KOPT-K1 (cell line): ENCODE results near the gene CALM1.

Experiments used
- H3K27ac ChIP-seq: fragments of 200-600 bp; sonication (generic); 2 replicates; pipeline ENCODE4 v1.5.1; 2016; ENCODE audit warnings: antibody characterized with exemption, mild to moderate bottlenecking, low read depth, low read length; ENCODE audit not compliant: poor library complexity, severe bottlenecking
- H3K36me3 ChIP-seq: fragments of 200-600 bp; sonication (generic); 2 replicates; pipeline ENCODE4 v1.5.1; 2017; ENCODE audit warnings: antibody characterized with exemption, mild to moderate bottlenecking, low read length, moderate library complexity; ENCODE audit not compliant: insufficient read depth
- H3K9me3 ChIP-seq: fragments of 200-600 bp; sonication (generic); 2 replicates; pipeline ENCODE4 v1.5.1; 2017; ENCODE audit warnings: antibody characterized with exemption, low read length, mild to moderate bottlenecking; ENCODE audit not compliant: insufficient read depth, poor library complexity, severe bottlenecking

The CALM1 gene

DNA sequence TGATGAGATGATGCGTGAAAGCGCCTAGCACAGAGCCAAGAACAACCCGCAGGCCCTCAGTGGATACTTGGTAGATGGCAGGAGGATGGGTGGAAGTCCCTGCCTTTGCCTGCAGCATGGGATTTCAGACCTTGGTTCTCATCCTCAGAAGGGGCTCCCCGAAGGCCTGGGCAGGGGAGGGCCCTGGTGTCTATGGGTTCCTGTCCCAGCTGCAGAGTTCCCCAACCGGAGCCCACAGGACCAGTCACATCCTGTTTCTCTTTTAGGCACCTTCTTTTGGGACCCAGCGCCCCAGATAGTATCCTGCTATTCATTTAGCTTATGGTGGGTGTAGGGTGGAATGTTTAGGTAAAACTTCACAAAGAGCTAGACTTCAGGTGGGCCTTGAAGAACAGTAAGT is 55.5 kb downstream of the CALM1 start:
- Histone ChIP-seq H3K9me3 (peaks cover 14% of the 10 kb centered on the region), H3K36me3 (no peaks in the 10 kb centered on the region), H3K27ac (no peak overlapping the region)

DNA sequence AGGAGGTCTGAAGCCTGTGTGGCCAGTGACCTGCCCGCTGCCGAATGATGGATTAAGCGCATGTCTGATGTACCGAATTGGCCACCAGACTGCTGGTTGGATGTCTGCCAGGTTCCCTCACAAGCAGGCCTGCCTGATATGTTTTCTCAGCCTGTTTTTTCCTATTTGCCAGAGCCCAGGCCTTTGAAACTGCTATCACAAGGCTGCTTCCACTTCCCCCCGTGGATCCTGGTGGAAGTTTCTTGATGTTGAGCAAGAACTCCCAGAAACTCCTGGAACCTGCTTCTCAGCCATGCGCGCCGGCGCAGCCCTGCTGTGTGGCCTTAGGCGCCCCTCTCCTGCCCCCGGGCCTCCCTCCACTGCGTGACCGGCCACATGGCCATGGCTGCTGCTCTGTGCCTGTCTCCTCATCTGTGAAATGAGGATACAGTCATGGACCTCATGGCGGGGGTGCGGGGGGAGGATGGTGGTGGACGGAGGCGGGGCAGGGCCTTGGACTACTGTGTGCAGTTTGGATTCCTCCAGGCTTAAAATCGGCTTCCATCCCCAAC is 56.6 kb downstream of the CALM1 start:
- H3K27ac ChIP-seq = no peak overlapping the region
- H3K9me3 ChIP-seq = peaks cover 2% of the 10 kb centered on the region
- H3K36me3 ChIP-seq = no peaks in the 10 kb centered on the region

DNA sequence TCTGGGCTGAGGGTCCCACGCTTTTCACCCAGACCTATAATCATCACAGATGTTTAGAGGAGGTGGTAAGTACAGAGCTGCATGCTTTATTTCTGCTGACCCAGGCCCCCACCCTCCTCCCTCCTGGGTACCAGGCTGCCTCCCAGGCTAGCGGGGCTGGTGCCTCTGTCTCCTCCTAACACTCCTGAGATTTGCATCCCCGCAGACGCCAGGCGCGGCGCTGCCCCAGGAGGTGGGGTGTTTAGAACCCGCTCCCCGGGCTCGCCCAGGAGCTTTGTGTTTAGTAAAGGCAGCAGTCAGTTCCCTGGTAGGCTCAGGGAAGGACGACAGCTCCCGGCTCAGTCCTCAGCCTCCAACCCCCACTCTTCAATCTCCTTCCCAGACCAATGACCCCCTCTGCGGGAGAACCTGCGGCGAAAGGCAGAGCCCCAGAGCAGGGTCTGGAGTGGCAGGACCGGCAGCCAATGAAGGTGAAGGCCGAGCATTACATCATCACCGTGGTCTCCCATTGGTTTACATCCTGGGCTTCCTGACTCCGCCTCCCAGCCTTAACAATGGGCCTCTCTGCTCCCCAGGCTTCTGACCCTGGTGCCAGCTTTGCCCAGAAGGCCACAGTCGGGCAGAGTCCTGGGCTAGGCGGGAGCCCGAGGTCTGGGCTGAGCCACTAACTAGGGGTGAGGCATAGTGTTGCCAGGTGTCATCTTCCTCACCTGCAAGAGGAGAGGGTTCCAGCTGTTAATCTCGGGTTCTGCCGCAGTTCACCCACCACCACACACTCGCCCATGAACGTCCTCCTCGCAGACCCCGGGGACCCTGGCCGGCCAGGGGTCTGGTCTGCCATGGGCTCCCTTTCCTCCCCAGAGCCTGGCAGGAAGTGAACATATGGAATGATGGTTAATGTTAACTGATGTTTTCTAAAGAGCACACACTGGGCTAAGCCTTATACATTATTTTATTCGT is 57.5 kb downstream of the CALM1 start:
- no peak overlapping the region for H3K27ac ChIP-seq
- H3K36me3 ChIP-seq = no peaks in the 10 kb centered on the region
- no peaks in the 10 kb centered on the region for H3K9me3 ChIP-seq

DNA sequence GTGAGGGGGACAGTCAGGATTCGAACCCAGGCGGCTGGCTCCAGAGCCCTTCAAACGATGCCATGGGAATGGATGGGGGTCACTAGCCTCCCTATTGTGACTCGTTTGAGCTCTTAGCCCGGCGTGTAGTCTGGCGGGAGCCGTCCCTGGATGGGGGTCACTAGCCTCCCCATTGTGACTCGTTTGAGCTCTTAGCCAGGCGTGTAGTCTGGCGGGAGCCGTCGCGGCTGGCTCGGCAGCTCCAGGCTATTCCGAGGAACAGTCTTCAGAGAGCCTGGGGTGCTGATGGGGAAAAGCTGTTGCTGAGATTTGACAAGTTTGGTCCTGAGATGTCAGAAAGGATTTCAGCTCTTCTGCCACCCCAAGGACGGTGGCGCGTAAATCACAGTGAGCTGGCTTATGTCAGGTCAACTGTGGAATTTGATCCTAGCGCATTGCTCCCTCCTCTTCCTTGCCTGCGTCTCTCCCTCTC is 58.3 kb downstream of the CALM1 start:
- no peak overlapping the region for H3K27ac ChIP-seq
- no peaks in the 10 kb centered on the region for H3K9me3 ChIP-seq
- H3K36me3 ChIP-seq = no peaks in the 10 kb centered on the region

- Histone ChIP-seq H3K36me3 (no peaks in the 10 kb centered on the region), H3K27ac (no peak overlapping the region), H3K9me3 (no peaks in the 10 kb centered on the region)
These were observed 59.7 kb downstream of the CALM1 start for GRCh38 chr14:90456551-90456950.

DNA sequence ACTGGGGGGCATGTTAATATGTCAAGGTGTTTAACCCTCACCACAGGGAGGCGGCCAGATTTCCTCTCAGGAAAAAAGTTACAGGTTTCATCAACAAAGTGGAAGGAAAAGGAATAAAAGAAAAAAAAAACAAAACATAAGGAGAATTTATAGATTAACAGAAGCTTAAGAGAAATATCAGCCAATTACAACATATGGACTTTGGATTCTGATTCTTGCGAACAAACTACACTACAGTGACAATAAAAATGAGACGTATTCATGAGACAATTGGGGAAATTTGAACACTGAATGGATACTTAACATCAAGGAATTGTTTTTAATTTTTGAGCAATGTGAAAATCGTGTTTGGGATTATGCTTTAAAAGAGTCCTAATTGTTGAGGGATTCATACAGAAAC is 60.4 kb downstream of the CALM1 start:
- no peaks in the 10 kb centered on the region for H3K36me3 ChIP-seq
- no peak overlapping the region for H3K27ac ChIP-seq
- no peaks in the 10 kb centered on the region for H3K9me3 ChIP-seq
